Ovary (tissue), 9 donors: ENCODE results near the gene FMNL1. TPM values are rescaled to one million over a fixed set of nuclear protein-coding genes. Genes with fewer than 3 reads are reported as not detected.

ENCODE experiments used
- DNase-seq, 5 donors: peaks; one replicate each; pipeline ENCODE4 v3.0.0-alpha.2; 2019 to 2020
- H3K27ac ChIP-seq, 2 donors: fragments of 200-600 bp; one replicate each; pipeline versions ENCODE4 v1.5.1 to v1.8.0; 2019 to 2022
- H3K27me3 ChIP-seq: fragments of 200-600 bp; one replicate; pipeline ENCODE4 v1.8.0; 2022
- H3K36me3 ChIP-seq: fragments of 200-600 bp; sonication (generic); one replicate; pipeline ENCODE4 v1.5.1; 2019
- H3K4me1 ChIP-seq: one replicate; pipeline ENCODE4 v1.8.1; 2013; ENCODE audit warnings: mild to moderate bottlenecking, moderate library complexity; ENCODE audit not compliant: insufficient read depth
- H3K4me3 ChIP-seq: fragments of 200-600 bp; sonication (generic); one replicate; pipeline ENCODE4 v1.5.1; 2017
- H3K9me3 ChIP-seq, 2 donors: fragments of 200-600 bp in 1 of 2; sonication (generic) in 1 of 2; one replicate each; pipeline versions ENCODE4 v1.5.1 to v1.8.1; 2013 to 2019; ENCODE audit warnings: mild to moderate bottlenecking in 1 of 2, moderate library complexity in 1 of 2
- CTCF ChIP-seq, 3 donors: fragments of 450-650 bp in 2 of 3; fragments of 200-600 bp in 1 of 3; IDR thresholded peaks; one replicate each; pipeline versions ENCODE4 v1.5.1 to v1.8.0; 2016 to 2022; ENCODE audit warnings: antibody characterized with exemption in 3 of 3, mild to moderate bottlenecking in 1 of 3
- EP300 ChIP-seq: sonication (generic); formaldehyde crosslinking; IDR thresholded peaks from one replicate; pipeline ENCODE4 v1.6.1; 2017; ENCODE audit warnings: antibody characterized with exemption
- POLR2A ChIP-seq: fragments of 450-650 bp; IDR thresholded peaks from one replicate; pipeline ENCODE4 v1.6.1; 2017; ENCODE audit warnings: antibody characterized with exemption, mild to moderate bottlenecking, moderate library complexity
- WGBS, 3 donors: extraction: QIAGEN DNeasy Blood & Tissue Kit in 1 of 3; methylation state at CpG; one replicate each; pipeline versions ENCODE4 v1.1.5 to v1.1.7; 2013 to 2017; 5-methylcytosine and 5-hydroxymethylcytosine counted together
- intact Hi-C, 4 donors: fragments of 100-400 bp; cut with DNase I; formaldehyde crosslinking; loops; one replicate each; pipeline versions ENCODE4 v1.11.0 to v1.15.1; 2022 to 2023
- polyA plus RNA-seq, 2 donors: library from polyadenylated mRNA; stranded (reverse); fragments of 200-250 nt in 1 of 2; fragments of 350-450 nt in 1 of 2; fragmentation: Illumina TruSeq in 1 of 2; extraction: RNeasy Lipid Tissue Mini Kit (QIAGEN cat#74804) in 1 of 2; gene quantifications; one replicate each; pipeline ENCODE4 v1.2.3, GENCODE V29; 2013 to 2014
- total RNA-seq, 7 donors: library from RNA; depleted of rRNA in 2 of 7; stranded (reverse); fragments of >200 nt in 2 of 7; fragmentation: NEBNext Ultra II Directional in 3 of 7; extraction: Animal tissue kit (Norgen Biotek cat#: 25700) in 3 of 7; gene quantifications; one replicate each; pipeline versions ENCODE4 v1.1.0 to v1.2.4, GENCODE V29; 2016 to 2023
- donor health status: DM: no; HTN: no; CAD: no; lungs with moderate emphysema.
- donor health status: DM: no; HTN: no; CAD: no.
- donor health status: Bipolar disorder and iron deficiency.
- donor health status: DM: yes; HTN: yes; CAD: no.
- donor health status: DM: no; HTN: no; CAD: no.
- donor health status: DM: yes; HTN: yes; CAD: no.

The FMNL1 gene
- total and polyA plus RNA-seq, 9 donors: 2.1 to 24.0 (median 6.1) TPM

GRCh38 chr17:45190503-45191255, 31.0 kb upstream of the FMNL1 start:
- WGBS, 3 donors: 70 to 81% (median 75%) methylated on average over 11 of the region's 11 CpGs
- H3K4me1 ChIP-seq: no peaks in the 10 kb centered on the region
- H3K27me3 ChIP-seq: no peaks in the 10 kb centered on the region
- DNase-seq: no peak
- no peaks in the 10 kb centered on the region for H3K36me3 ChIP-seq
- H3K9me3 ChIP-seq: no peaks in the 10 kb centered on the region
- H3K27ac ChIP-seq: no peak overlapping the region
- TF ChIP-seq CTCF (IDR thresholded peaks at IDR 0.05) (no peak), EP300 (no peak), POLR2A (no peak)
- H3K4me3 ChIP-seq: no peak overlapping the region
- intact Hi-C loops: no loop called here

- H3K4me3 ChIP-seq: no peak overlapping the region
- no peaks in the 10 kb centered on the region for H3K36me3 ChIP-seq
- H3K9me3 ChIP-seq: no peaks in the 10 kb centered on the region
- DNase-seq: no peak
- TF ChIP-seq EP300 (no peak), POLR2A (no peak), CTCF (IDR thresholded peaks at IDR 0.05) (no peak)
- peaks cover 4% of the 10 kb centered on the region for H3K4me1 ChIP-seq
- intact Hi-C loops: loop anchor here in 2 of 4 donors (5.0 kb wide), 2 partner anchors 58 to 273 kb away; partner anchors contain the start of gene ACBD4 (in 1 of the 2)
- no peak overlapping the region for H3K27ac ChIP-seq
- H3K27me3 ChIP-seq: no peaks in the 10 kb centered on the region
Measured at GRCh38 chr17:45195424-45195823, 26.3 kb upstream of the FMNL1 start.

GRCh38 chr17:45197108-45197507, 24.6 kb upstream of the FMNL1 start:
- no peak overlapping the region for H3K4me3 ChIP-seq
- no peak for TF ChIP-seq CTCF (IDR thresholded peaks at IDR 0.05)
- no peak for TF ChIP-seq EP300
- no peak for TF ChIP-seq POLR2A
- no peak overlapping the region for H3K27ac ChIP-seq
- H3K27me3 ChIP-seq: no peaks in the 10 kb centered on the region
- H3K4me1 ChIP-seq: peaks cover 4% of the 10 kb centered on the region
- WGBS, 3 donors: 72 to 82% (median 80%) methylated on average over 6 of the region's 6 CpGs
- no peaks in the 10 kb centered on the region for H3K36me3 ChIP-seq
- no peak for DNase-seq
- H3K9me3 ChIP-seq: no peaks in the 10 kb centered on the region
- intact Hi-C loops: loop anchor here in 3 of 4 donors (1.0 to 5.0 kb wide), 3 partner anchors 60 to 275 kb away; partner anchors contain the start of gene ACBD4 (in 3 of the 3)

GRCh38 chr17:45197555-45198334, 23.9 kb upstream of the FMNL1 start:
- H3K4me1 ChIP-seq: peaks cover 4% of the 10 kb centered on the region
- intact Hi-C loops: loop anchor here (1.0 to 5.0 kb wide), 4 partner anchors 60 to 275 kb away; partner anchors contain the start of gene ACBD4 (in 3 of the 4)
- H3K4me3 ChIP-seq: no peak overlapping the region
- TF ChIP-seq CTCF (IDR thresholded peaks at IDR 0.05): peak; percentile 94 to 98 (median 96)
- TF ChIP-seq POLR2A: no peak
- no peak for TF ChIP-seq EP300
- DNase-seq: peak; percentile 85 to 93 (median 91)
- WGBS, 3 donors: 2 to 3% (median 2%) methylated on average over 16 of the region's 16 CpGs
- no peaks in the 10 kb centered on the region for H3K36me3 ChIP-seq
- no peaks in the 10 kb centered on the region for H3K27me3 ChIP-seq
- H3K9me3 ChIP-seq: no peaks in the 10 kb centered on the region
- no peak overlapping the region for H3K27ac ChIP-seq
